Duodenal mucosa (tissue), 2 donors: ENCODE results near the gene MINAR1.

Source experiments
- H3K27ac ChIP-seq: one replicate; pipeline ENCODE4 v1.7.0; 2013; ENCODE audit warnings: low read depth, low read length
- H3K27me3 ChIP-seq, 2 donors: one replicate each; pipeline ENCODE4 v1.7.0; 2013; ENCODE audit warnings: low read length in 2 of 2, control low read depth in 1 of 2; ENCODE audit not compliant: insufficient read depth in 2 of 2, control insufficient read depth in 1 of 2
- H3K36me3 ChIP-seq, 2 donors: one replicate each; pipeline ENCODE4 v1.7.0; 2013; ENCODE audit warnings: low read length in 2 of 2, control low read depth in 1 of 2; ENCODE audit not compliant: insufficient read depth in 2 of 2, control insufficient read depth in 1 of 2
- H3K4me1 ChIP-seq, 2 donors: one replicate each; pipeline ENCODE4 v1.7.0; 2013; ENCODE audit warnings: low read length in 2 of 2, control low read depth in 1 of 2; ENCODE audit not compliant: insufficient read depth in 2 of 2, control insufficient read depth in 1 of 2
- H3K4me3 ChIP-seq, 2 donors: one replicate each; pipeline ENCODE4 v1.7.0; 2013; ENCODE audit warnings: low read length in 2 of 2, low read depth in 1 of 2
- H3K9ac ChIP-seq, 2 donors: one replicate each; pipeline ENCODE4 v1.7.0; 2013; ENCODE audit warnings: low read length in 2 of 2, low read depth in 1 of 2
- H3K9me3 ChIP-seq, 2 donors: one replicate each; pipeline ENCODE4 v1.7.0; 2013; ENCODE audit warnings: low read length in 2 of 2, control low read depth in 1 of 2; ENCODE audit not compliant: control insufficient read depth in 1 of 2

MINAR1 gene, protein sequence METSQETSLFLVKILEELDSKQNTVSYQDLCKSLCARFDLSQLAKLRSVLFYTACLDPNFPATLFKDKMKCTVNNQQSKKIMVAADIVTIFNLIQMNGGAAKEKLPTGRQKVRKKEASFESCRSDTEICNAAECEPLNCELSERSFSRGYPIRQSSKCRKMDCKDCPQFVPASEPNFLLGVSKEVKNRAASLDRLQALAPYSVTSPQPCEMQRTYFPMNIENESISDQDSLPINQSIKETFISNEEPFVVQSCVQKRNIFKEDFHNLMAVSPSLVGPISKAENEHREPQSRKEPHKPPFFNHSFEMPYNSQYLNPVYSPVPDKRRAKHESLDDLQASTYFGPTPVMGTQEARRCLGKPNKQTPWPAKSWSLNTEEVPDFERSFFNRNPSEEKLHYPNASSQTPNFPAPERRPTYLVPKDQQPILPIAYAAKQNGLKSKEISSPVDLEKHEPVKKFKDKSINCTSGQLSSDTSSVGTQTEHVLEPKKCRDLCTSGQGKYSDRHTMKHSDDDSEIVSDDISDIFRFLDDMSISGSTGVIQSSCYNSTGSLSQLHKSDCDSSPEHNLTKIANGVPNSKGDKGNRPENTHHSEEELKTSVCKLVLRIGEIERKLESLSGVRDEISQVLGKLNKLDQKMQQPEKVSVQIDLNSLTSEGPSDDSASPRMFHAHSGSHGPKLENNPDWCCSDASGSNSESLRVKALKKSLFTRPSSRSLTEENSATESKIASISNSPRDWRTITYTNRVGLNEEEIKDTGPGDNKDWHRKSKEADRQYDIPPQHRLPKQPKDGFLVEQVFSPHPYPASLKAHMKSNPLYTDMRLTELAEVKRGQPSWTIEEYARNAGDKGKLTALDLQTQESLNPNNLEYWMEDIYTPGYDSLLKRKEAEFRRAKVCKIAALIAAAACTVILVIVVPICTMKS

DNA sequence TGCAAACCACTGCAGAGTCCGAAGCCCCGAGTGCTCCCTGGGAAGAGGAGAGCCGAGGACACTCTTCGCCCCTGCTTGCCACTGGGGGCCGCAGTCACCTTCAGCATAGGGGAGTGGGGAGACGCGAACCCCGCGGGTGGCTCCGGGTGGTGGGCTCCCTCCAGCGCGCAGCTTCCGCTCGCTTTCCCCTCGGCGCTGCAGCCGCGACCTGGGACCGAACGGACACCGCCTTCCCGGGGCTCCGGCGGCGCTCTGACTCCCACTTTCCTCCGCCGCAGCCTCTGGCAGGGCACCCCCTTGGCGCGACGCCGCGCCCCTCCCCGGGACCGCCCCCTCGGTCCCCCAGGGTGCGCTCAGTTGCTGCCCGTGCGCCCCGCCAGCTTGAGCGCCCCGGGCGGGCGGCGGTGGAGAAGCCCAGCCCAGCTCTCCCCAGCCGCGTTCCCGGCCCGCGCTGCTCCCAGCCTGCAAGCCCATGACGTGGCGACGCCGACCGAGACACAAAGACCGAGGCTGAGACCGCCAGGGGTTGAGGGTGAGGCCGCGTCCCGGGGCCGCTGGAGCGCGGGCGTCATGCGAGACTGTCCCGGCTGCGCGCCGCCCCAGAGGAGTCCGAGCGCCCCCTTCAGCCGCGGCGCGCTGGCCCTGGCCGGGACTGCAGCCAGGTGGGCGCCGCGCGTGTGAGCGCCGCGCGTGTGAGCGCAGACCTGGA, at the start of gene MINAR1:
TSS of gene MINAR1 (plus strand) at position 701 of the 709 bp plus-strand sequence. CDS start 23,812 bp downstream, outside the sequence.
- Histone ChIP-seq H3K9ac (no peak within 1 kb of the TSS), H3K27ac (no peak within 1 kb of the TSS), H3K4me3 (peak within 1 kb of the TSS; percentile 40 to 48), H3K4me1 (no peaks in the 10 kb centered on the region), H3K9me3 (no peaks in the 10 kb centered on the region), H3K27me3 (peaks cover 45 to 51% of the 10 kb centered on the region in 2 donors), H3K36me3 (no peaks in the 10 kb centered on the region)

DNA sequence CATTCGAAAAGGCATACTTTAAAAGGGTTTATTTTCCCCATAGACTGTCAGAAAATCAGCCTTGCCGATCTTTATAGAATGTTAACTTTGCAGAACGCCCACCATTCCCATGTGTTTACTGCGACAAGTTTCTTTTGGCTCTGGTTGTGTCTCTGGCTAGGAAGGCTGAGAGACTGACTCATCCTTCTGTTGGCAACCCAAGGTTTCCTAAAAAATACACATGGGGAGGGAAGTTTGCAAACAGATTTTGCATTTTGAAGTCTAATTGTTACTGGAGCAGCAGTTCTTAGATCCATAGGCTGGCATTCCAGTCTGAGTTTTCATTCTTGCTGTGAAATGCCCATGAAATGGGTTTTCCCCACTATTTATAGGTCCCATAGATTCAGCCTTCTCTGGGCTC, 37.9 kb upstream of the MINAR1 start:
- Histone ChIP-seq H3K36me3 (no peaks in the 10 kb centered on the region), H3K4me3 (no peak overlapping the region), H3K27me3 (no peaks in the 10 kb centered on the region), H3K27ac (no peak overlapping the region), H3K4me1 (no peaks in the 10 kb centered on the region), H3K9me3 (no peaks in the 10 kb centered on the region), H3K9ac (no peak overlapping the region)

DNA sequence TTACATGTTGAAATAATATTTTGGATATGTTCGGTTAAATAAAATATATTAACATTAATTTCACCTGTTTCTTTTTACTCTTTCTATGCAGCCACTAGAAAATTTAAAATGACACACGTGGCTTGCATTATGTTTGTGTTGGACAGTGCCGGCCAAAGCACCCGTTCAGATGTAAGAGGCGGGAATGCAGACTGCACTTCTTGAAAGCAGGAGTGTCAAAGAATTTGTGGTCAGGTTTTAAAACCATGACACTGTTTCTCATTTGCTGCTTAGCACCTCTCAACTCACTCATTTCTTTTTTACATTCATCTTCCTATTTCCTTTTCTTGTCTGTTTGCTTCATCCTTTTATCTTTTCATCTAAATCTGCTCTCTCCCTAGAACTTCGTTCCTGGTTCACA, 35.3 kb upstream of the MINAR1 start:
- no peaks in the 10 kb centered on the region for H3K9me3 ChIP-seq
- H3K36me3 ChIP-seq: no peaks in the 10 kb centered on the region
- H3K9ac ChIP-seq: no peak overlapping the region
- no peak overlapping the region for H3K4me3 ChIP-seq
- no peaks in the 10 kb centered on the region for H3K27me3 ChIP-seq
- no peaks in the 10 kb centered on the region for H3K4me1 ChIP-seq
- H3K27ac ChIP-seq: no peak overlapping the region

DNA sequence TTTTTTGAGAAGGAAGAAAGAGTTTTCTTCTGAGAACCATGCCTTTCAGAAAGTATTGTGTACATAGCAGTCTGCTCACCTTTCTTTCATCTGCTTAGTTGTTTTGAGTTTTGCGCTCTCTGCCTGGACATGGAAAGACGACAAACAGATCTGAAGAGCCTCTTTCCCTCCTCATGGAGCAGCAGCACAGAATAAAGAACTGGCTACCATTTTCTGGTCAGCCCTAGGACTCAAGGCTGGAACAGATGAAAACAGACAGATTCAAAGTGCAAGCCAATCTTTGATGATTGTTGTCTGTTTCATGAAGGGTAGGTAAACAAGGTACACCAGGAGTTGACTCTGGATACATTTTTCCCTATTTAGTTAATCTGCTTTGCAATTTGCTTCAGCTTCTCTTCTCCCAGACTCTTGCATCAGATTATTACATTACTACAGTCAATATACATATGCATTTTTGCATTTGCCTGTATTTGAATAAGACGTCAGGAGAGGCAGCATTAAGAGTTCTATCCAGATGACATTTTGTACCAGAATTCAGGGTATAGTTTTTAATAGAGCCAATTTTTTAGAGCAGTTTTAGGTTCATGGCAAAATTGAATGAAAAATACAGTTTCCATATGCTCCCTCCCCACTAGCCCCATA, 34.7 kb upstream of the MINAR1 start:
- Histone ChIP-seq H3K4me1 (no peaks in the 10 kb centered on the region), H3K4me3 (no peak overlapping the region), H3K9me3 (no peaks in the 10 kb centered on the region), H3K27me3 (no peaks in the 10 kb centered on the region), H3K27ac (no peak overlapping the region), H3K36me3 (no peaks in the 10 kb centered on the region), H3K9ac (no peak overlapping the region)

DNA sequence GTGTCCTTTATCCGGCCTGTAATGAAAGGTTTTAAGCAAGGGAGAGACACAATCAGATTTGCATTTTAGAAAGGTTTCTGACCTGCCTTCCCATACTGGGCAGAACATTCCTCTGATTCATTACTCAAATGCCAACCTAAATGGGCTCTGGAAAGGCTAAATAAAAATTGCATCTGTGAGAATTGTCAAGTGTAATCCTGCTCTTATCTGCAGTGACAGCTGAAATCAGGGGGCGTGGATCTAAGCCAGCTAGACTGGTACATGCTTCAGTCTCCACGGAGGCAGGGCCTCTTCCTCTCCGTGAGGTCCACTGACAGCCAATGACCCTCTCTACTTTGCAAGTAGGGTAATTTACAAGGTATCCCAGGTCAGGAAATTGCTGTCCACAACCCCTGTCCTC, 32.5 kb upstream of the MINAR1 start:
- Histone ChIP-seq H3K27me3 (no peaks in the 10 kb centered on the region), H3K27ac (no peak overlapping the region), H3K9ac (no peak overlapping the region), H3K9me3 (no peaks in the 10 kb centered on the region), H3K4me3 (no peak overlapping the region), H3K36me3 (no peaks in the 10 kb centered on the region), H3K4me1 (no peaks in the 10 kb centered on the region)

DNA sequence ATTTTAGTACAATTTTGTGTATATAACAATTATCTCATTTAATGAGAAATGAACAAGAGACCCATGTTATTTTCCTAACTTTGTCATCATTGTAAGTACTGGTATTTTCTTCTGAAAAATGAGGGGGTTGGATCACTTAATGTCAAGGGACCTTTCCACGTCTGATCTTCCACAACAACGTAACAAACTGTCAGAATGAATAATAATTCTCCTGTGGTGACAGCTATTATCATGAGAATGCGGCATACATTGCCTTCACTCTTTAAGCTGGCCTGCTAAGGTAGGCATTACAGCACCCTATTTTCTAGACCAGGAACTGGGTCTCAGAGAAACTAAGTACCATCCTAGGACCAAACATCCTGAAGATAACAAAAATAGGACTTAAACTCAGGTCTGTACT, 31.5 kb upstream of the MINAR1 start:
- Histone ChIP-seq H3K4me1 (no peaks in the 10 kb centered on the region), H3K4me3 (no peak overlapping the region), H3K36me3 (no peaks in the 10 kb centered on the region), H3K27me3 (no peaks in the 10 kb centered on the region), H3K9ac (no peak overlapping the region), H3K9me3 (no peaks in the 10 kb centered on the region), H3K27ac (no peak overlapping the region)

DNA sequence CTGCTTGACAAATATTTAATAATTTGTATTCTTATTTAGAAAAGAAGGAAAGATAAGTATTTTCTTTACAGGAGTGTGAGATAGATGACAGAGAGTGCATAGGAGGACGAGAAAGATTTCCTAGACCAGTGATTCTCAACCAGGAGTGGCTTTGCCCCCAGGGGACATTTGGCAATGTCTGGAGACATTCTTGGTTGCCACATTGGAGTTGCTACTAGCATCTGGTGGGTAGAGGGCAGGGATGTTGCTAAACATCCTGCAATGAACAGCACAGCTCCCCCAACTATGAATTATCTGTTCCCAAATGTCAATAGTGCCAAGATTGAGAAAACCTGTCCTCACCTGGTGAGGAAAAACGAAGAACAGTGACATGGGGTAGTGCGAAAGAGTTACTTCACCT, 30.8 kb upstream of the MINAR1 start:
- no peak overlapping the region for H3K4me3 ChIP-seq
- H3K9ac ChIP-seq: no peak overlapping the region
- no peaks in the 10 kb centered on the region for H3K36me3 ChIP-seq
- H3K27ac ChIP-seq: no peak overlapping the region
- no peaks in the 10 kb centered on the region for H3K4me1 ChIP-seq
- H3K27me3 ChIP-seq: no peaks in the 10 kb centered on the region
- no peaks in the 10 kb centered on the region for H3K9me3 ChIP-seq

DNA sequence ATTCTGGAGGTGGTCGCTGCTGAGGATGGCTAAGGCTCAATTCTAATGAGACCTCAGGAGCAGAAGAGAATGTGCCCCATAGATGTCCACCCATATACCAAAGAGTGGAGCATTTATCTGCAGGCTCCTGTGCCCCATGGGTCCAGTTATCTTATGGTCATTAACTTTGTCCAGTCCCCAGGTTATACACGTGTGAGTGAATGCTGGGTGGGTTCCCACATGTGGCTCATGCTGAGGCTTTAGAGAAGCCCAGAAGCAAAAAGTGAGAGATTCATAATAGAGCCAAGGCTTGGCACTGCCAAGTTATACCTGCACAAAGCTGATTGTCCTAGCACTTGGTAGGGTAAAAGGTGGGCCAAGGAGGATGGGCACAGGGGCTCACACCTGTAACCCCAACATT, 30.0 kb upstream of the MINAR1 start:
- Histone ChIP-seq H3K9me3 (no peaks in the 10 kb centered on the region), H3K9ac (no peak overlapping the region), H3K4me3 (no peak overlapping the region), H3K4me1 (no peaks in the 10 kb centered on the region), H3K27ac (no peak overlapping the region), H3K27me3 (no peaks in the 10 kb centered on the region), H3K36me3 (no peaks in the 10 kb centered on the region)

DNA sequence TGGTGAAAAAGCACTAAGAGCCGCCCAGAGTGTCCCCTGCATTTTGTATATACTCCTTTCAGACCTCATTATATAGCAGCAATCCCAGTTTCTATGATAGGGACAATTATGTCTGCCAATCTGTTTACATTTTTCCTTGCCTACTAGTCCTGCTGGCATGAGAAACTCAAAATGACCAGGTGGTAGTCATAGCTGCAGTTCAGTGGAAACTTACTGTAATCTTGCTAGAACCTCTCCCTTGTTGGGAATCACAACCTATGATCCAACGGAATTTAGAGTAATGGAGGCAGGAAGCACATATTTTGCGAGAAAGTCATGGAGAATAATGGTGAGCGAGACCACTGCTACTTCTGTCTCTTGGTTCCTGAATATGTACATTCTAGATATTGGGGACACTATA, 28.6 kb upstream of the MINAR1 start:
- no peak overlapping the region for H3K27ac ChIP-seq
- no peak overlapping the region for H3K9ac ChIP-seq
- no peaks in the 10 kb centered on the region for H3K27me3 ChIP-seq
- no peaks in the 10 kb centered on the region for H3K36me3 ChIP-seq
- no peaks in the 10 kb centered on the region for H3K9me3 ChIP-seq
- H3K4me1 ChIP-seq: no peaks in the 10 kb centered on the region
- H3K4me3 ChIP-seq: no peak overlapping the region
